Activated gamma-delta T cell treated with Interleukin-2 at 50 U/mL for 16 hours (primary cell): ENCODE data around the gene RAP2C.
"Not testable (repeated sequence)": the region's sequence is repeated elsewhere in the genome, so short reads cannot be mapped to it uniquely, and the experiment has no call there.

Experiments used
- DNase-seq: peaks from one replicate; pipeline ENCODE4 v3.0.0-alpha.2; 2020

The RAP2C gene

GRCh38 chrX:132193872-132194574 lies 25.2 kb downstream of the RAP2C start:
- no peak for DNase-seq

- DNase-seq, result no peak
Measured at GRCh38 chrX:132191938-132192337, 27.3 kb downstream of the RAP2C start.

DNA sequence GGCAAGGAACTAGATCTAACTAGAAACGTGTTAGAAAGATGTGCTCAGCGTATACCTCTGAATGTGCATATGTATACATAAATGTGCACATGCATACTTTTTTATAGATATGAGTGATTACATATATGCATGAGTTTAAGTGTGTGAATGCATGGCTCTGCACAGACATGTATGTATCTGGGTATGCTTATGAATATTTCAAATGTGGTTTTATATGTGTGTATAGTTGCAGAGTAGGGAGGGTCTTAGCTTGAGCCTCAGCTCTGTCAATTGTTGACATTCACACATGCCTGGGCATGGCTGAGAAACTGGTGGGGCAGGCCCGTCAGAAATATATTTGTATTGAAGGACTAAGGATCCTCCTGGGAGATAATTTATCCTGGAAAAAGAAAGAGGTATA lies 31.1 kb downstream of the RAP2C start:
- no peak for DNase-seq

GRCh38 chrX:132187451-132187850 lies 31.8 kb downstream of the RAP2C start:
- DNase-seq, result no peak

DNA sequence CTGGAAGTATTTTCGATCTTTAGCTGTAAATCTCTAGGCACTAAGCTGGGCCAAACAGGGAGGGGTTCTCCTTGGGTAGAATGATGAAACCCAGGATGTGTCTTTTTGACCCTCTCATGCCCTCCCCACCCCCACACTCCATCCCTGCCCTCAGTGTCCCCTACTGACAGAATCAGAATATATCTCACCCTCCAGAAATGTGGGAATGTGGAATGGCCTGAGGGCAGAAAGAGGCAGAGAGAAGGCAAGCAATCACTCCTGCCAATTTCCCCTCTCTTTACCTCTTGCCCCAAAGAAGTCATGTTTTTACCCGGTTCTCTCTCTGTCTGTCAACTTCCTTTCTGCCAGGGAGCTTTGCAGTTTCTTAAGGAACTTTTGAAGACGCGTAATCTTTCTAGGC lies 34.4 kb downstream of the RAP2C start:
- no peak for DNase-seq

- DNase-seq, result no peak
Measured at GRCh38 chrX:132181364-132181763, 37.9 kb downstream of the RAP2C start.

- no peak for DNase-seq
Measured at GRCh38 chrX:132180929-132181328, 38.3 kb downstream of the RAP2C start.

GRCh38 chrX:132173647-132174046 lies 45.6 kb downstream of the RAP2C start:
- no peak for DNase-seq

- no peak for DNase-seq
Measured at GRCh38 chrX:132171881-132172280, 47.4 kb downstream of the RAP2C start.

- no peak for DNase-seq
Measured at GRCh38 chrX:132171478-132171877, 47.8 kb downstream of the RAP2C start.

DNA sequence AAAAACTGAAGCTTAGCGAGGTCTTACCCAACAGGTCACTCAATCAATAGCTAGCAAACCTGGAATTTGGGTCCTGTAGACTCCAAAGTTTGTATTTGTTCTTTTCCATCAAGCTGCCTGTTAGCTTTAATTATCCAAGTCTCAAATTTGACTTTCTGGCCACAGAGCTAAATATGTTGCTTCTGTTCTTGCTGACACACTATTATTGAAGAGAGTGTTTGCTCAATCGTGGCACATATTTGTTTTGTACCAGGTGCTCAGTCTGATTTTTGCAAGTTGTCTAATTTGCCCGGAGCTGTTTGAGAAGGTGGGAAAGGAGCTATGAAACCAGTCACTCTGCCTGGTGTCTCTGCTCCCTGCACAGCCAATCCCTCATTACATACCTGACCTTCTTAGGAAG lies 49.7 kb downstream of the RAP2C start:
- no peak for DNase-seq

DNA sequence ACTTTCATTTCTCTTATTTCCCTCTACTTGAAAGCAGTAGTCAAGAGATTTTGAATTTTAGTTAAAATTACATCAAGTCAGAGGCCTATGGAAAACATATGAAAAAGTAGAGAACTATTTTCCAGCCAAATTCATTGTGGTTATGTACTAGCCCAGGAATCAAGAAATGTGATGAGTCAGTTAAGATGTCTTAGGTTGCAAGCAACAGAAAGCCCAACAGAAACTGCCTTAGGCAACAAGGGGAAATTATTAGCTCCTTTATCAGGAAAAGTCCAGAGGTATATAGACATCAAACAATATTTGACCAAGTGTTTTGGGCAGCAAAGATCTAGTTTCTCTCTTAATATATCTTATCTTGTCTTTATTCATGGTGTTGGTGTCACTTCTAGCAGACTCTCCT lies 53.6 kb downstream of the RAP2C start:
- no peak for DNase-seq

DNA sequence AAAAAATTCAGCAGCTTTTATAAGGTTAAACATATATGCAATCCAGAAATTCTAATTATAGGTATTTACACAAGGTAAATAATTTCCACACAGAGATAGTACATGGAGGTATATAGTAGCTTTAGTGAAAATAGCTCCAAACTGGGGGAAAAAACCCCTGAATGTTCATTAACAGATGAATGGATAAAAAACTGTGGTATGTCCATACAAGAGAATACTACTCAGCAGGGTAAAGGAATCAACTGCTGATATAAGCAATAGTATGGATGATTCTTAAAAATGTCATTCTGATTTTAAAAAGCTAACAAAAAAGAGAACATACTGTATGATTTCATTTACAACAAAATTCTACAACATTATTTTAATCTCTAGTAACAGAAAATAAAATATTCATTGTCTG lies 54.2 kb downstream of the RAP2C start:
- no peak for DNase-seq

DNA sequence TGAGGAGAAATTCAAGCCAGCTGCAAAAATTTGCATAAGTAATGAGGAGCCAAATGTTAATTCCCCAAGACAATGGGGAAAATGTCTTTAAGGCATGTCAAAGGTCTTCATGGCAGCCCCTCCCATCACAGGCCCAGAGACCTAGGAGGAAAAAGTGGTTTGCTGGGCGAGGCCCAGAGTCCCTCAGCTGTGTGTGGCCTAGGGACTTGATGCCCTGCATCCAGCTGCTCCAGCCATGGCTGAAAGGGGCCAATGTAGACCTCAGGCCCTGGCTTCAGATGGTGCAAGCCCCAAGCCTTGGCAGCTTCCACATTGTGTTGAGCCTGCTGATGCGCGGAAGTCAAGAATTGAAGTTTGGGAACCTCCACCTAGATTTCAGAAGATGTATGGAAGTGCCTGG lies 56.2 kb downstream of the RAP2C start:
- DNase-seq, result not testable (repeated sequence)

GRCh38 chrX:132153166-132153565 lies 66.1 kb downstream of the RAP2C start:
- no peak for DNase-seq
